DOHH2 (cell line): Measurements from ENCODE around the gene BCAR3.

Source experiments
- H3F3A ChIP-seq: fragments of 200-600 bp; sonication (generic), shearing (Covaris generic); 2 replicates; pipeline ENCODE4 v1.6.0; 2016; ENCODE audit warnings: antibody characterized with exemption, mild to moderate bottlenecking; ENCODE audit not compliant: control insufficient read depth, insufficient read depth
- H3K27ac ChIP-seq: fragments of 200-600 bp; sonication (generic); 2 replicates; pipeline ENCODE4 v1.5.1; 2014; ENCODE audit warnings: low read depth, mild to moderate bottlenecking, low read length, moderate library complexity
- H3K27me3 ChIP-seq: fragments of 200-600 bp; sonication (generic); 2 replicates; pipeline ENCODE4 v1.6.1; 2014; ENCODE audit warnings: mild to moderate bottlenecking, low read length, mixed read lengths; ENCODE audit not compliant: control insufficient read depth
- H3K36me3 ChIP-seq: fragments of 200-600 bp; sonication (generic); 2 replicates; pipeline ENCODE4 v1.6.1; 2014; ENCODE audit warnings: mild to moderate bottlenecking, low read length, moderate library complexity, mixed read lengths; ENCODE audit not compliant: control insufficient read depth
- H3K4me1 ChIP-seq: fragments of 200-600 bp; sonication (generic); 2 replicates; pipeline ENCODE4 v1.6.1; 2014; ENCODE audit warnings: mild to moderate bottlenecking, low read length, mixed read lengths; ENCODE audit not compliant: control insufficient read depth
- H3K4me2 ChIP-seq: fragments of 200-600 bp; sonication (generic); 2 replicates; pipeline ENCODE4 v1.6.0; 2014; ENCODE audit warnings: mild to moderate bottlenecking, low read length, moderate library complexity
- H3K4me3 ChIP-seq: fragments of 200-600 bp; sonication (generic); 2 replicates; pipeline ENCODE4 v1.5.1; 2014; ENCODE audit warnings: mild to moderate bottlenecking, low read length, mixed read lengths
- H3K79me2 ChIP-seq: fragments of 200-600 bp; sonication (generic); 2 replicates; pipeline ENCODE4 v1.6.1; 2014; ENCODE audit warnings: mild to moderate bottlenecking, low read length, mixed read lengths; ENCODE audit not compliant: control insufficient read depth
- H3K9me2 ChIP-seq: fragments of 200-600 bp; sonication (generic); replicated peaks from 2 replicates; pipeline ENCODE4 v1.6.1; 2014; ENCODE audit warnings: mild to moderate bottlenecking, low read length, mixed read lengths; ENCODE audit not compliant: control insufficient read depth
- H3K9me3 ChIP-seq: fragments of 200-600 bp; sonication (generic); 2 replicates; pipeline ENCODE4 v1.6.1; 2014; ENCODE audit warnings: antibody characterized with exemption, low read length, mixed read lengths; ENCODE audit not compliant: control insufficient read depth, insufficient read depth
- H4K20me1 ChIP-seq: fragments of 200-600 bp; sonication (generic); 2 replicates; pipeline ENCODE4 v1.6.0; 2014; ENCODE audit warnings: low read depth, mild to moderate bottlenecking, antibody characterized with exemption, low read length, moderate library complexity; ENCODE audit not compliant: control insufficient read depth, insufficient read depth
- CTCF ChIP-seq: fragments of 200-600 bp; sonication (generic); IDR thresholded peaks from one replicate; pipeline ENCODE4 v1.5.1; 2014; ENCODE audit warnings: antibody characterized with exemption, mild to moderate bottlenecking, low read depth, low read length; ENCODE audit not compliant: poor library complexity, severe bottlenecking
- EZH2phosphoT487 ChIP-seq: fragments of 200-600 bp; sonication (generic); IDR thresholded peaks from 2 replicates; pipeline ENCODE4 v1.6.1; 2017; ENCODE audit warnings: borderline replicate concordance, mild to moderate bottlenecking, antibody characterized with exemption, low read length, moderate library complexity, mixed read lengths

BCAR3 gene

DNA sequence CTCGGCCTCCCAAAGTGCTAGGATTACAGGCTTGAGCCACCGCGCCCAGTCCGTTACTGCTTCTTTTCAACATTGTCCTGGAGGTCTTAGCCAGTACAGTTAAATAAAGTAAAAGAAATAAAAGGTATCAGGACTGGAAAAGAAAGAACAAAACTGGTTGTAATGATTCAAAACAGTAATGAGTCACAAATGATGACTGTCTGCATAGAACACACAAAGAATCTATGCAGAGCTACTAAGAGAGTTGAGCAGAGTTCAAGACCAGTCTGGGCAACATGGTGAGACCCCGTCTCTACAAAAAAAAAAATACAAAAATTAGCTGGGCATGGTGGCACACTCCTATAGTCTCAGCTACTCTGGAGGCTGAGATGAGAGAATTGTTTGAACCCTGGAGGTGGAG, 23.4 kb downstream of the BCAR3 start:
- Histone ChIP-seq H3K36me3 (peaks cover 84% of the 10 kb centered on the region), H3K9me3 (no peaks in the 10 kb centered on the region), H3K4me3 (no peak overlapping the region), H3K79me2 (peaks cover 96% of the 10 kb centered on the region), H4K20me1 (no peaks in the 10 kb centered on the region; the same call in 1 of the 2 replicates), H3K4me1 (no peaks in the 10 kb centered on the region), H3K9me2 (no peaks in the 10 kb centered on the region), H3F3A (0 out of 2 replicates have a peak, but pooled peaks cover 9% of the 10 kb centered on the region), H3K27ac (no peak overlapping the region), H3K27me3 (no peaks in the 10 kb centered on the region), H3K4me2 (no peak overlapping the region)
- no peak for TF ChIP-seq CTCF
- no peak for TF ChIP-seq EZH2phosphoT487

DNA sequence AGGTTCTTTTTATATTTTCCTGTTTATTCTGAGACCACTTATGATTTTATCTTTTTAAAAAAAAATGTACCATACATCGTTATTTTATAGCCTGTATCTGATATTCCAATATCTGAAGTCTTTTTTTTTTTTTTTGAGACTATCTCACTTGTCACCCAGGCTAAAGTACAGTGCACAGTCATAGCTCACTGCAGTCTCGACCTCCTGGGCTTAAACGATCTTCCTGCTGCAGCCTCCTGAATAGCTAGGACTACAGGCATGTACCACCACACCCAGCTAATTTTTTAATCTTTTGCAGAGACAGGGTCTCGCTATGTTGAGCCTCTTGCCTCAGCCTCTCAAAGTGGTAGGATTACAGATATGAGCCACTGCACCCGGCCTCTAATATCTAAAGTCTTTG, 25.1 kb downstream of the BCAR3 start:
- H4K20me1 ChIP-seq, result no peaks in the 10 kb centered on the region; the same call in 1 of the 2 replicates
- no peak overlapping the region for H3K4me3 ChIP-seq
- no peak for TF ChIP-seq CTCF
- H3K9me3 ChIP-seq, result no peaks in the 10 kb centered on the region
- H3K79me2 ChIP-seq, result peaks cover 95% of the 10 kb centered on the region
- no peaks in the 10 kb centered on the region for H3K27me3 ChIP-seq
- H3K27ac ChIP-seq, result no peak overlapping the region
- no peak overlapping the region for H3K4me2 ChIP-seq
- 0 out of 2 replicates have a peak, but pooled peaks cover 9% of the 10 kb centered on the region for H3F3A ChIP-seq
- H3K36me3 ChIP-seq, result peaks cover 78% of the 10 kb centered on the region
- no peaks in the 10 kb centered on the region for H3K9me2 ChIP-seq
- no peaks in the 10 kb centered on the region for H3K4me1 ChIP-seq

GRCh38 chr1:93653656-93654055, 28.0 kb downstream of the BCAR3 start:
- Histone ChIP-seq H3K4me1 (no peaks in the 10 kb centered on the region), H4K20me1 (peaks cover 4% of the 10 kb centered on the region; the same call in 1 of the 2 replicates), H3K4me2 (no peak overlapping the region), H3F3A (0 out of 2 replicates have a peak, but pooled peaks cover 9% of the 10 kb centered on the region), H3K9me2 (no peaks in the 10 kb centered on the region), H3K36me3 (peaks cover 89% of the 10 kb centered on the region), H3K9me3 (no peaks in the 10 kb centered on the region), H3K27me3 (no peaks in the 10 kb centered on the region), H3K4me3 (no peak overlapping the region), H3K79me2 (peaks cover 98% of the 10 kb centered on the region), H3K27ac (no peak overlapping the region)
- TF ChIP-seq EZH2phosphoT487, result no peak
- TF ChIP-seq CTCF, result no peak
